ENCODE data around the gene SIK3.

SIK3 gene

DNA sequence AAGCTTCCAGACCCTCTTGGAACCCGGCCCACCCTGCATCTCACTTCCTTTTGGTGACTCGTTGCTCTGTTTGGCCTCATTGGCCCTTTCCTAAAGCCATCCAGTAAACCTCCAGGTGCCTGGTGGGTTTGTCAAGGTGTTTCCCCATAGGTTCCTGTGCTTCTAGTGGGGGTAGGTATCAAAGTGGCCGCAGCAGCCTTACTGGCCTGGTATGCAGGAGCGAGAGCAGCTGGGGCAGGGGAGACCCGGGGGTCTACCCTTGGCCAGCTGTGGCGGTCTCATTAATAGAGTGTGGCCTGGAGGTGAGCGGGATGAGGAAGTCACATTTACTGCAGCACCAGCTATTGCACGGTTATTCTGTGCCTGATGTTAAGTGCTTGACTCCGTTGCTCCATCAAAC, 279.2 kb downstream of the SIK3 start:
- TF ChIP-seq CTCF (IDR thresholded peaks at IDR 0.05; ENCODE audit: extremely low read depth, missing control alignments), result no peak
- no peak for DNase-seq (ENCODE audit: low spot score)

DNA sequence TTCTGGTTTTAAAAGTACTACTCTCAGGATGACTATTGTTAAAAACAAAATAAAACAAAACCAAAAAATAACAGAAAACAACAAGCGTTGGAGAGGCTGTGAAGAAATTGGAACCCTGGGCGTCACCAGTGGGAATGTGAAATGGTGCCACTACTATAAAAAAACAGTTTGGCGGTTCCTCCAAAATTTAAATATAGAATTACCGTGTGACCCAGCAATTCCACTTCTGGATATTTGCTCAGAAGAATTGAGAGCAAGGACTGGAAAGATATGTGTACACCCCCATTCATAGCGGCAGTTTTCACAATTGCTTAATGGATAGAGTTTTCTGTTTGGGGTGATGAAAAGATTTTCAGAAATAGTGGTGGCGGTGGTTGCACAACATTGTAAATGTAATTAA, 283.7 kb downstream of the SIK3 start:
- no peak for DNase-seq (ENCODE audit: low spot score)
- no peak for TF ChIP-seq CTCF (IDR thresholded peaks at IDR 0.05; ENCODE audit: extremely low read depth, missing control alignments)

GRCh38 chr11:116813781-116814471, 284.3 kb downstream of the SIK3 start:
- DNase-seq (ENCODE audit: low spot score), result no peak
- TF ChIP-seq CTCF (IDR thresholded peaks at IDR 0.05; ENCODE audit: extremely low read depth, missing control alignments), result no peak

DNA sequence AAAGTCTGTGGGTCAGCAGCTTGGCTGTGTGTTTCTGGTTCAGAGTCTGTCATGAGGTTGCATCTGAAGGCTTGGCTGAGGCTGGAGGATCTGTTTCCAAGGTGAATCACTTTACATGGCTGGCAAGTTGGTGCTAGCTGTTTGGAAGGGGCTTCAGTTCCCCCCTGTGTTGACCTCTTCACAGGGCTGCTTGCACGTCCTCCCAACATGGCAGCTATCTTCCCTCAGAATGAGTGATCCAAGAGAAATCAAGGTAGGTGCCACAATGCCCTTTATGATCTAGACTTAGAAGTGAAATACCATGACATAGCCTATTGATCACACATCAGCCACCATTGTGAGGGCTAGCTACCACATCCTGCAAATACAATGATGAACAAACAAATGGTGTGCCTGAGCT, 285.1 kb downstream of the SIK3 start:
- no peak for TF ChIP-seq CTCF (IDR thresholded peaks at IDR 0.05; ENCODE audit: extremely low read depth, missing control alignments)
- no peak for DNase-seq (ENCODE audit: low spot score)

DNA sequence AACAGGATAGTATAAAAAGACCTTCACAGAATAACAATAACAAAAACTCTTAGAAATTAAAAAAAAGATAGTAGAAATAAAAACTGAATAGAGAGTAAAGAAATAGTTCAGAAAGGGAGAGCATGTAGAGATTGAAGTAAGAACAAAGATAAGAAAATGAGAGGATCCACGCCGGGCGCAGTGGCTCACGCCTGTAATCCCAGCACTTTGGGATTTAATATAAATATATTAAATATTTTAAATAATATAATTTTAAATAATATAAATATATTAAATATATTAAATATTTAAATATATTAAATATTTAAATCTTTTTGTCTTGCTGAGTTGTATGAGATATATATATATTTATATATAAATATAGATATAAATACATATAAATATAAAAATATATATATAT, 286.1 kb downstream of the SIK3 start:
- TF ChIP-seq CTCF (IDR thresholded peaks at IDR 0.05; ENCODE audit: extremely low read depth, missing control alignments), result no peak
- DNase-seq (ENCODE audit: low spot score), result no peak

DNA sequence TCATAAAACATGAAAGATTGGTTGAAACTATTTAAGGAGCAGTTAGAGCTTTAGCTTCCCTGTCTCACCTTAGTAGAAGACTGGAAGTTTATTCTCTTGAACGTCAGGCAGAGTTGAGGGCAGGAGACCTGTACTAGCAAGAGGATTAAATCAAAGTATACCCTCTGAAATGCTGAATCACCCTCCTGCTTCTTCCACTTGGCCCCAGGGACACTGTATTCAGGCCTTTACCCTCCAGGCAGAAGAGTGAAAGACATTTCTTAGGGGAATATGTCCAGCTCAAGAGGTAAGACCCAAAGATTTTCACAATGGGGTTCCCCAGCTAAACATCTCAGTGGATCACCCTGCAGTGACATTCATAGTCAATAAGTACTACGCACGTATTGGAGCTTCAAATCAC, 287.0 kb downstream of the SIK3 start:
- no peak for DNase-seq (ENCODE audit: low spot score)
- TF ChIP-seq CTCF (IDR thresholded peaks at IDR 0.05; ENCODE audit: extremely low read depth, missing control alignments), result no peak

DNA sequence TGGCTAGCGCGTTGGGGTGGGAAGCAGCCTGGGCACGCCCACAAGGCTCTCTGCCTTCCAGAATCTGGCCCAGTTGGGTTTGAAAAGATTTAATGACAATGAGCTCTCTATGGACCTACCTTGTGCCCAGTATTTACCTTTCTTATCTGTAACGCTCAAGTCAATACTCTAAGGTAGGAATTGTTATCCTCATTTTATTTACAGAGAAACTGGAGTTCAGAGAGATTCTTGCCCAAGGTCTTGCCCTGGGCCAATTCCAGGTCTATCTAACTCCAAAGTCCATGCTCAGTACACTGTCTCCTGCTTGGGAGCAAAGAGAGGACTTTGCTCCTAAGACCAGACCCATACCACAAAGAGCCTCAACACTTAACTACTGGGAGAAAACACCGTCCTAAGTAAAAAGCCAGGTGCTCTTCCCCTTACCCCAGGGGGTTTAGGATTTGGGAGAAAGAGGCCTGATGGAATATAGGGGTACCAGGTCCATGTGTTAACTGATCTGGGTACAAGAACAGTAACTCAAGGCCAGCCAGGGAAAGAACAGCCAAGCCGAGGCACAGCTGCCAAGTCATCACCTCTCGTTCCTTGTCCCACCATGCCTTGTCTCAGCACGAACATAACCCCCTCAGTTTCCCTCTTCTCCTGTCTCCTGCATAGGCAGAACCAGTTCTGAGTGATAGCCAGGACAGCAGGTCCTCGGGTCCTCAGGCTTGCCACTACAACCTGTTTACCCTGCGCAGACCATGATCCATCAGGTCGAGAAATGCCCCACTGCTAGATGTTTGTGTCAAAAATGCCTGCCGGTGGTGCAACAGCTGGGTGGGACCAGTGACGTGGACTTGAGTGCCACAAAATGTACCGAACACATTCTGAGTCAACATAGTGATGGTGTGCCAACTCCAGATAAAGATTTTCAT, 289.7 kb downstream of the SIK3 start:
- TF ChIP-seq CTCF (IDR thresholded peaks at IDR 0.05; ENCODE audit: extremely low read depth, missing control alignments), result no peak
- no peak for DNase-seq (ENCODE audit: low spot score)

Data from GM20000 (cell line).